GM19193 (cell line): ENCODE data around the gene SMAD5.

ENCODE experiments used
- POLR2A ChIP-seq: IDR thresholded peaks from 4 replicates; pipeline ENCODE4 v1.6.1; 2011; ENCODE audit not compliant: insufficient read depth, insufficient read length; ENCODE audit errors: extremely low read depth

Gene SMAD5

DNA sequence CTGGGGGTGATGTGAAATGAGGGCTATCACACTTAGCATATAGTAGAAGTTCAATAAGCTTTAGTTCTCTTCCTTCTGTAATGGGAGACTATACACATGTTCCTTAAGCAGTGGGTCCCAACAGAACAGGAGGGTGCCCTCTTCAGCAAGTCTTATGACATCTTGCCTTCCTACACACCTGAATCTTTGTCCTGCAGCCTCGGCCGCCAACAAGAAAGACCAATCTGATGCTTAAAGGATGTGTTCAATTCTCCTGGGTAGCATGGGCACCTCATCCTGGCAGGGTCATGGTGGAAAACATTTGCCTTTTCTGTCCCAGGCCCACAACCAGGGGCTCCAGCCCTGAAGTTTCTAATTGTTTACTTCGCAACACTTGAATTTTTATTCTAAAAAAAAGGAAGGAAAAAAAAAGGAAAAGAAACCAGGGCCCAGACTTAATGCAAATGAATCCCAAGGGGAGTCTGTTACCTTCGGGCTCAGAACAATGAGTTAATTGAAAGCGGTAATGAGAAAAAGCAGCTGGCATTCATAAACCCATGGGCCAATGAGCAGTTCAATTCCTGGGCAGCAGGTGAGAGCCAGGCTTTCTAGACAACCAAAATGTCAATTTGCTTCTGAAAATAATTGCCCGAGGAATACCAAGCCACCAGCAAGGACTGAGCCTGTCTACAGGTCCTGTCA, 26.2 kb upstream of the SMAD5 start:
- TF ChIP-seq POLR2A = no peak

GRCh38 chr5:136108180-136108611, 24.4 kb upstream of the SMAD5 start:
- TF ChIP-seq POLR2A = no peak

- no peak for TF ChIP-seq POLR2A
These were observed 23.9 kb upstream of the SMAD5 start for GRCh38 chr5:136108766-136109165.

GRCh38 chr5:136109453-136110135, 23.1 kb upstream of the SMAD5 start:
- TF ChIP-seq POLR2A = no peak

GRCh38 chr5:136113606-136114005, 19.0 kb upstream of the SMAD5 start:
- TF ChIP-seq POLR2A = no peak

DNA sequence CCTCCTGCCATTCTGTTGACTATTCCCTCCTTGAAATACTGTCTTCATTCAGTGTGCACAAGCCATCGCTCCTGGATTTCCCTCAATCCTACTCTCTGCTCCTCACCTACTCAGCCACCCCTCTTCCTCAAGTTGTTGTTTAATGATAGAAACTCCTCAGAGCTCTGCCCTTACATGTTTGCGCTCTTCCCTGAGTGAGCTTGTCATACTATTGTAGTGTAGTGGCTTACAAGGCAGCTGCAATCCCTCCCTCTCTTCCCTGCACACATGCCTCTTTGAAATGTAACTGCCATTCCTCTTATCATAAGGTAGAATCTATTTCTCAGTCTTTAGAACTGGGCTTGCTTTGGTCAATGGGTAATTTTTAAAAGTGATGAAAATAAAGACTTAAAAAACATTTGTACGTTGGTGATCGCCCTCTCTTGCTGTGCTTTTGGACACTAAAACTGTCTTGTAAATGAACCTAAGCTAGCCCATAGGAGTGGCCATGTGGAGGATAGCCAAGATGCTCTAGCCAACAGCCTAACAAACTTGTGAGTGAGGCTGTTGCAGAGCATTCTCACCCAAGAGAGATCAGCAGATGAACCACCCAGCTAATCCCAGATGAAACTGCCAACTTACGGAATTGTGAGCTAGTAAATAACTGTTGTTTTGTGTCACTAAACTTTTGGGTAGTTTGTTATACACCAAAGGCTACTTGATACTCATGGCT, 18.1 kb upstream of the SMAD5 start:
- TF ChIP-seq POLR2A = no peak

DNA sequence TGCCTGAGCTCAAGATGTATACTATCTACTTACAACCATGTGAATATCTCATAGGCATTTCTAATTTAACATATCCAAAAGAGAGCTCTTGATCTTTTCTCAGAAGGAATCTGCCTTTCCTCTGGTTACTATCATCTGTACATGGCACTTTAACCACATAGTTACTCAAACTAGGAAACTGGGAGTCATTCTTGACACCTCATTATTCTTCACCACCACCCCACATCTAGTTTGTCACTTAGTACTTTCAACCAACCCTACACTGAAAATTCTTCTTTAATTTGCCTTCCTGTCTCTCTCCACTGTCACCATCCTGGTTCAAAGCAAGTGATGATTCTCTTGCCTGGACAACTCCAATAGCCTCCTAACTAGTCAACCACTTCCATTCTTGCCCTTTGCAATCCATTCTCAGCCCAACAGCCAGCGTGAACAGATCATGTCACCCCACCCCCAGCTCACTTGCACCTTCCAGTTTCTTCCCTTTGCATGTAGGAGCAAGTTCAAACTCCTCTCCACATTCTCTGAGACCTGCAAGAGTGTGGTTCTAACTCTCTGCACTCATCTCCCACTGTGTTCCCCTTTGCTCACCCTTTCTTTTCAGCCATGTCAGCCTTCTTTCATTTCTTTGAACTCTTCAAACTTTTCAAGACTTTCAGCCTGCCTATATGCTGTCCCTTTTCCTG, 17.3 kb upstream of the SMAD5 start:
- no peak for TF ChIP-seq POLR2A

GRCh38 chr5:136120529-136120928, 12.1 kb upstream of the SMAD5 start:
- TF ChIP-seq POLR2A = no peak

DNA sequence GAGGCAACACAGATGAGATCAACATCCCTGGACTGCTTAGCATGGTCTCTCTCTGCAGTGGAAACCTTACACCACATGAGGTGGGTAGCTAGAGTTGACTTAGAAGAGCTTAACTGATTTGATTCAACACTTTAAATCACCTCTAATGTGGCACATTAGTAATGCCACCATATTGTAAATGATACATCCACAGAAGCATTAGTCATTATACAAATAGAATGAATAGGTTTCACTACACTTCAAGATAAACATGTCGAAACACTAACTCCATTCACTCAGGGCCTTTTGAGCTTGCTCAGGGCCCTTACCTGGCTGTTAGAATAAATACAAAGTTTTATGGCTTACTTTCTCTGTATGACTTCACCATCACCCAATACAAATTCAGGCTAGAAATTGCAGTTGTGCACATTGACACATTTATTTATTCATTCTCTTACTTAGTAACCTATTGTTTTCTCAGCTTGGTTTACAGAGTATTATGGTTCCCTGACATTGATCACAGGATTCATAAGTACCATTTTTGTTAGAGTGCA, 9.3 kb upstream of the SMAD5 start:
- no peak for TF ChIP-seq POLR2A

DNA sequence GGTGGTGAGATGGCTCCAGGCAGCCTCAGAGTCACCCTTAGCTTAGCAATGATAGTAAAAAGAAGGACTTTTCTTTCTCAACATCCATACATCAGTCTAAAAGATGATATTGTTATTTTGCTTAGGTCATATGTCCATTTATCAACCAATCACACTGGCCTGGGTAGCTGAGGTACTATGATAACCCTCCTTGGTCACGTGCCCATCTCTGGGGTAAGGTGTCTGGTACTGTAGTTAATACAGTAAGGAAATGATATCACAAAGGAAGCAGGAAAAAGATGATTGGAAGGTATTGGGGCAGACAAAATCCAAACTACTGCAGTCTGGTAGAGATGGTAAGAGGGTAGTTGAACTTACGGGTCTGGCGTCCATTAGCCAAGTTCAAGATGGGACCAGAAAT, 5.1 kb upstream of the SMAD5 start:
- TF ChIP-seq POLR2A = no peak

DNA sequence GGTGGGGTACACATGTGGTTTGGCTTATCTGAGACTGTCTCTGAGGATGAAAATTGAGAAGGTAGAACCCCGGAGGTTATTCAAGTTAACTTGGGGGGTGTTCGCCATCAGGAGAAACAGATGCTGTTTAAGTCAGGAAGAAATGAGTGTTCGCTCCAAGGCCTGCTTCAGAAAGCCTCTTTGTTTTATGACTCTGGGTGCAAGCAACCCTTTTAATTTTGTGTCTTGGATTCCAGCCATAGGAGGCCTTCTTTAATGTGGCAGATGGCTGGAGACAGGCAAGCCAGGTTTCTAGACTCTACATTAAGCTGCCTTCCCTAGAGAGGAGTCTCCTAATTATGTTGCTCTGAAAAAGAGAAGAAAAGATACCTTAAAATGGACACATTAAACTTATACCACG, 4.2 kb upstream of the SMAD5 start:
- no peak for TF ChIP-seq POLR2A

DNA sequence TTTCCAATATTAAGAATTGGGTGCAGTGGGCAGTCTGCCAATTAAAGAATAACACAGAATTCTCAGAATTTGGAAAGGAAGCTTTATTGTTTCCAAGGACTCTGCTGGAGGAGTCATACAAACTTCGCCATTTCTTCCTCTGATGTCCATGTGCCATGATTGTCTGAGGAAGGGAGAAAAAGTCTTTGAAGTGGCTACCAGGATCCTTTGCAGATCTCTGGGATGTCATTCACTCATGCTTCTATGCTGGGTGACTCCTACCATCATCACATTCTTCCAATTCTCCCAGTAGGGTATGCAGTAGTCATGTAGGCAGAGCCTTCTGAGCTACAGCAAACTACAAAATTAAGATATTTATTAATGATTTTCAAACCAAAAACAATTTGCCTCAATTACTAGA, 3.2 kb upstream of the SMAD5 start:
- TF ChIP-seq POLR2A = no peak

DNA sequence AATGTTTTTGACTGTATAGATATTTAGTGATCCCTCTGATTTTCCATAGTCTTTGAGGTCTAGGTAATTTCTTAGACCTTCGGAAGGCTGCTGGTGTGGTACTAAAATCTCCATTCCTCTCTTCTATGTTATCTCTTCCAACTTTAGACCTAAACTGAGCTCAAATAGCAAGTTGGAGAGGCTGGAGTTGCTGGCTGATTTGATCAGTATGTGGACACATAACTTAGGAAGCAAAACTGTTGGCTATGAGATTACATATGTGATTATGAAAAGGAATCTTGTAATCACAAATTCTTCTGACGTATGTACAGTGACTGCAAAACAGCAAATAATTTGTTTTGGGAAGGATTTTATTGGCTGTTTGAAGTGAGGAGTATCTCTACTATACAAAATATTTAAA, 2.1 kb upstream of the SMAD5 start:
- no peak for TF ChIP-seq POLR2A

- no peak for TF ChIP-seq POLR2A
These were observed 558 bp upstream of the SMAD5 start for GRCh38 chr5:136132087-136132486.
